ENCODE measurements around the gene PCDHA3.
"Not testable (repeated sequence)": the region's sequence is repeated elsewhere in the genome, so short reads cannot be mapped to it uniquely, and the experiment has no call there.

PCDHA3 gene

DNA sequence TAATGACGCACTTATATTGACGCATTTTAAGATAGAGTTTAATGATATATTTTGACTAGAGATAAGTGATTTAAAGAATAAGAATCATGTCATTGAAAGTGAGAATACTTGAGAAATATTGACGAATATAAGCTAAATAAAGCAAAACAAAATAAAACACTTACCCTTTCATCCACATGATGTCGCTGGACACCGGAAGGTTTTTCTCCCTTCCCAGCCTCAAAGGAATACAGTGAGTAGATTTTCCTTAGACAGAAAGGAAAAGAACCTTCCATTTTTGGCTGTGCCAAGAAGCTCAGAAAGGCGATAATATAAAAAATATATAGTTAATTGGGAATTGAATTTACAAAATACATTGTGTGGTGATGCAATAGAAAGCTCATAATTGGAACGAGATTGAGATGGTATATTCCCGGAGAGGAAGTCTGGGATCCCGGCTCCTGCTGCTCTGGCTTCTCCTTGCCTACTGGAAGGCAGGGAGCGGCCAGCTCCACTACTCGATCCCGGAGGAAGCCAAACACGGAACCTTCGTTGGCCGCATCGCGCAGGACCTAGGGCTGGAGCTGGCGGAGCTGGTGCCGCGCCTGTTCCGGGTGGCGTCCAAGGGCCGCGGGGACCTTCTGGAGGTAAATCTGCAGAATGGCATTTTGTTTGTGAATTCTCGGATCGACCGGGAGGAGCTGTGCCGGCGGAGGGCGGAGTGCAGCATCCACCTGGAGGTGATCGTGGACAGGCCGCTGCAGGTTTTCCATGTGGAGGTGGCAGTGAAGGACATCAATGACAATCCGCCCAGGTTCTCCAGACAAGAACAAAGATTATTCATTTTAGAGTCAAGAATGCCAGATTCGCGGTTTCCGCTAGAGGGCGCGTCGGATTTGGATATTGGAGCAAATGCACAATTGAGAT is 20.8 kb downstream of the PCDHA3 start, which contains the start of gene PCDHA5:
Gene PCDHA5 (plus strand): TSS at position 239 of the 906 bp plus-strand sequence.
- H3K27me3 ChIP-seq (ENCODE audit: insufficient read depth, low read length, poor library complexity): no peaks in the 10 kb centered on the region
- H3K4me1 ChIP-seq (ENCODE audit: insufficient read depth, low read length): no peaks in the 10 kb centered on the region
- H3K4me2 ChIP-seq (ENCODE audit: insufficient read depth, low read length): no peak within 1 kb of the TSS
- H2AFZ ChIP-seq (ENCODE audit: low read depth, low read length): no peak within 1 kb of the TSS
- no peaks in the 10 kb centered on the region for H3K79me2 ChIP-seq (ENCODE audit: insufficient read depth, low read length)
- no peaks in the 10 kb centered on the region for H4K20me1 ChIP-seq (ENCODE audit: insufficient read depth, low read length)
- no peak within 1 kb of the TSS for H3K4me3 ChIP-seq (ENCODE audit: low read depth in 1 of 2, low read length in 2 of 2)
- H3K27ac ChIP-seq (ENCODE audit: low read length): no peak within 1 kb of the TSS
- no peak within 1 kb of the TSS for H3K9ac ChIP-seq (ENCODE audit: low read depth, low read length)
- no peaks in the 10 kb centered on the region for H3K9me3 ChIP-seq (ENCODE audit: insufficient read depth, low read length, severe bottlenecking)
- ATAC-seq (ENCODE audit: insufficient read depth, low read depth): no peak
- H3K36me3 ChIP-seq (ENCODE audit: insufficient read depth, low read length): no peaks in the 10 kb centered on the region
- no peak for TF ChIP-seq EZH2 (IDR thresholded peaks at IDR 0.05; ENCODE audit: borderline replicate concordance, low read depth, low read length, severe bottlenecking)
- TF ChIP-seq, protein P1, sequence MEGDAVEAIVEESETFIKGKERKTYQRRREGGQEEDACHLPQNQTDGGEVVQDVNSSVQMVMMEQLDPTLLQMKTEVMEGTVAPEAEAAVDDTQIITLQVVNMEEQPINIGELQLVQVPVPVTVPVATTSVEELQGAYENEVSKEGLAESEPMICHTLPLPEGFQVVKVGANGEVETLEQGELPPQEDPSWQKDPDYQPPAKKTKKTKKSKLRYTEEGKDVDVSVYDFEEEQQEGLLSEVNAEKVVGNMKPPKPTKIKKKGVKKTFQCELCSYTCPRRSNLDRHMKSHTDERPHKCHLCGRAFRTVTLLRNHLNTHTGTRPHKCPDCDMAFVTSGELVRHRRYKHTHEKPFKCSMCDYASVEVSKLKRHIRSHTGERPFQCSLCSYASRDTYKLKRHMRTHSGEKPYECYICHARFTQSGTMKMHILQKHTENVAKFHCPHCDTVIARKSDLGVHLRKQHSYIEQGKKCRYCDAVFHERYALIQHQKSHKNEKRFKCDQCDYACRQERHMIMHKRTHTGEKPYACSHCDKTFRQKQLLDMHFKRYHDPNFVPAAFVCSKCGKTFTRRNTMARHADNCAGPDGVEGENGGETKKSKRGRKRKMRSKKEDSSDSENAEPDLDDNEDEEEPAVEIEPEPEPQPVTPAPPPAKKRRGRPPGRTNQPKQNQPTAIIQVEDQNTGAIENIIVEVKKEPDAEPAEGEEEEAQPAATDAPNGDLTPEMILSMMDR (IDR thresholded peaks at IDR 0.05; ENCODE audit: borderline replicate concordance, extremely low read depth, low read length, poor library complexity, severe bottlenecking): no peak
- DNase-seq: no peak

DNA sequence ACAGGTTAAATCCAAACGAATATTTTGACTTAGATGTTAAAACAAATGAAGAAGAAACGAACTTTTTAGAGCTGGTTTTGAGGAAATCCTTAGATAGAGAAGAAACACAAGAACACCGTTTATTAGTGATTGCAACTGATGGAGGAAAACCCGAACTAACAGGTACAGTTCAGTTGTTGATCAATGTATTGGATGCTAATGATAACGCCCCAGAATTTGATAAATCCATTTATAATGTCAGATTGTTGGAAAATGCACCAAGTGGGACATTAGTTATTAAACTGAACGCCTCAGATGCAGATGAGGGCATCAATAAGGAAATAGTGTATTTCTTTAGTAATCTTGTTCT is 21.4 kb downstream of the PCDHA3 start:
- DNase-seq (no peak), ATAC-seq (ENCODE audit: insufficient read depth, low read depth) (no peak)
- Histone ChIP-seq H3K79me2 (ENCODE audit: insufficient read depth, low read length) (no peaks in the 10 kb centered on the region), H3K4me1 (ENCODE audit: insufficient read depth, low read length) (no peaks in the 10 kb centered on the region), H3K9me3 (ENCODE audit: insufficient read depth, low read length, severe bottlenecking) (no peaks in the 10 kb centered on the region), H3K36me3 (ENCODE audit: insufficient read depth, low read length) (no peaks in the 10 kb centered on the region), H3K9ac (ENCODE audit: low read depth, low read length) (no peak overlapping the region), H3K4me2 (ENCODE audit: insufficient read depth, low read length) (no peak overlapping the region), H4K20me1 (ENCODE audit: insufficient read depth, low read length) (no peaks in the 10 kb centered on the region), H3K27me3 (ENCODE audit: insufficient read depth, low read length, poor library complexity) (no peaks in the 10 kb centered on the region), H3K27ac (ENCODE audit: low read length) (no peak overlapping the region), H2AFZ (ENCODE audit: low read depth, low read length) (no peak overlapping the region), H3K4me3 (ENCODE audit: low read depth in 1 of 2, low read length in 2 of 2) (no peak overlapping the region)
- TF ChIP-seq, protein P1 (IDR thresholded peaks at IDR 0.05; ENCODE audit: borderline replicate concordance, extremely low read depth, low read length, poor library complexity, severe bottlenecking): no peak
- TF ChIP-seq EZH2 (IDR thresholded peaks at IDR 0.05; ENCODE audit: borderline replicate concordance, low read depth, low read length, severe bottlenecking): no peak

DNA sequence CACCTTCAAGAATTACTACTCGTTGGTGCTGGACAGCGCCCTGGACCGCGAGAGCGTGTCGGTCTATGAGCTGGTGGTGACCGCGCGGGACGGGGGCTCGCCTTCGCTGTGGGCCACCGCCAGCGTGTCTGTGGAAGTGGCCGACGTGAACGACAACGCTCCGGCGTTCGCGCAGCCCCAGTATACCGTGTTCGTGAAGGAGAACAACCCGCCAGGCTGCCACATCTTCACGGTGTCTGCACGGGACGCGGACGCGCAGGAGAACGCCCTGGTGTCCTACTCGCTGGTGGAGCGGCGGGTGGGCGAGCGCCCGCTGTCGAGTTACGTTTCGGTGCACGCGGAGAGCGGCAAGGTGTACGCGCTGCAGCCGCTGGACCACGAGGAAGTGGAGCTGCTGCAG is 22.1 kb downstream of the PCDHA3 start:
- not testable (repeated sequence) for H3K4me3 ChIP-seq (ENCODE audit: low read depth in 1 of 2, low read length in 2 of 2); ATAC-seq (ENCODE audit: insufficient read depth, low read depth); H3K4me2 ChIP-seq (ENCODE audit: insufficient read depth, low read length)

DNA sequence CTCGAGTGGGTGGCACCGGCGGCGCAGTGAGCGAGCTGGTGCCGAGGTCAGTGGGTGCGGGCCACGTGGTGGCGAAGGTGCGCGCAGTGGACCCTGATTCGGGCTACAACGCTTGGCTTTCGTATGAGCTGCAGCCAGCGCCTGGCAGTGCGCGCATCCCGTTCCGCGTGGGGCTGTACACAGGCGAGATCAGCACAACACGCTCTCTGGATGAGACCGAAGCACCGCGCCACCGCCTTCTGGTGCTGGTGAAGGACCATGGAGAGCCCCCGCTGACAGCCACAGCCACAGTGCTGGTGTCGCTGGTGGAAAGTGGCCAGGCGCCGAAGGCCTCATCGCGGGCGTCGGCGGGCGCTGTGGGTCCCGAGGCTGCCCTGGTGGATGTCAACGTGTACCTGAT is 22.6 kb downstream of the PCDHA3 start:
- H3K27ac ChIP-seq (ENCODE audit: low read length): no peak overlapping the region
- no peaks in the 10 kb centered on the region for H4K20me1 ChIP-seq (ENCODE audit: insufficient read depth, low read length)
- H3K4me2 ChIP-seq (ENCODE audit: insufficient read depth, low read length): no peak overlapping the region
- DNase-seq (no peak), ATAC-seq (ENCODE audit: insufficient read depth, low read depth) (no peak)
- no peaks in the 10 kb centered on the region for H3K79me2 ChIP-seq (ENCODE audit: insufficient read depth, low read length)
- no peaks in the 10 kb centered on the region for H3K27me3 ChIP-seq (ENCODE audit: insufficient read depth, low read length, poor library complexity)
- no peaks in the 10 kb centered on the region for H3K36me3 ChIP-seq (ENCODE audit: insufficient read depth, low read length)
- H3K9ac ChIP-seq (ENCODE audit: low read depth, low read length): no peak overlapping the region
- no peak overlapping the region for H2AFZ ChIP-seq (ENCODE audit: low read depth, low read length)
- H3K9me3 ChIP-seq (ENCODE audit: insufficient read depth, low read length, severe bottlenecking): no peaks in the 10 kb centered on the region
- H3K4me3 ChIP-seq (ENCODE audit: low read depth in 1 of 2, low read length in 2 of 2): no peak overlapping the region
- TF ChIP-seq, protein P1 (IDR thresholded peaks at IDR 0.05; ENCODE audit: borderline replicate concordance, extremely low read depth, low read length, poor library complexity, severe bottlenecking): no peak
- TF ChIP-seq EZH2 (IDR thresholded peaks at IDR 0.05; ENCODE audit: borderline replicate concordance, low read depth, low read length, severe bottlenecking): no peak
- no peaks in the 10 kb centered on the region for H3K4me1 ChIP-seq (ENCODE audit: insufficient read depth, low read length)

More for the DNA sequence above, 22.1 kb downstream of the PCDHA3 start:
- H3K4me1 ChIP-seq (ENCODE audit: insufficient read depth, low read length); H4K20me1 ChIP-seq (ENCODE audit: insufficient read depth, low read length); H3K79me2 ChIP-seq (ENCODE audit: insufficient read depth, low read length); H3K27ac ChIP-seq (ENCODE audit: low read length); H3K9me3 ChIP-seq (ENCODE audit: insufficient read depth, low read length, severe bottlenecking); H3K36me3 ChIP-seq (ENCODE audit: insufficient read depth, low read length); H3K27me3 ChIP-seq (ENCODE audit: insufficient read depth, low read length, poor library complexity); DNase-seq; H3K9ac ChIP-seq (ENCODE audit: low read depth, low read length); H2AFZ ChIP-seq (ENCODE audit: low read depth, low read length): not testable (repeated sequence)

Measured in DND-41 (cell line).